Gastrocnemius medialis (tissue), 4 donors: ENCODE measurements around the gene TMEM174. TPM values are rescaled to one million over a fixed set of nuclear protein-coding genes. Genes with fewer than 3 reads are reported as not detected.

Source experiments
- ATAC-seq, 2 donors: fragments of 150-250 bp; one replicate each; pipeline ENCODE4 v1.9.1; 2016
- DNase-seq, 2 donors: peaks; one replicate each; pipeline ENCODE4 v3.0.0-alpha.2; 2019
- H3K27ac ChIP-seq, 4 donors: fragments of 200-600 bp; sonication (generic); 1 replicate in 1 of 4; 2 replicates in 3 of 4; pipeline ENCODE4 v1.5.1; 2016 to 2018; ENCODE audit warnings: mild to moderate bottlenecking in 2 of 4, moderate library complexity in 1 of 4
- H3K27me3 ChIP-seq, 3 donors: fragments of 200-600 bp; sonication (generic) in 2 of 3; 1 replicate in 1 of 3; 2 replicates in 2 of 3; pipeline versions ENCODE4 v1.5.1 to v1.6.0; 2016 to 2019; ENCODE audit warnings: mild to moderate bottlenecking in 1 of 3, moderate library complexity in 1 of 3
- H3K36me3 ChIP-seq, 2 donors: fragments of 200-600 bp; sonication (generic) in 1 of 2; one replicate each; pipeline ENCODE4 v1.5.1; 2017 to 2018
- H3K4me1 ChIP-seq, 2 donors: fragments of 200-600 bp; sonication (generic) in 1 of 2; one replicate each; pipeline ENCODE4 v1.5.1; 2016 to 2017; ENCODE audit warnings: mild to moderate bottlenecking in 2 of 2
- H3K4me3 ChIP-seq, 4 donors: fragments of 200-600 bp; sonication (generic) in 3 of 4; 1 replicate in 1 of 4; 2 replicates in 3 of 4; pipeline ENCODE4 v1.5.1; 2016 to 2019; ENCODE audit warnings: mild to moderate bottlenecking in 2 of 4
- H3K9me3 ChIP-seq, 3 donors: fragments of 200-600 bp; sonication (generic) in 2 of 3; 1 replicate in 1 of 3; 2 replicates in 2 of 3; pipeline ENCODE4 v1.5.1; 2016 to 2019
- POLR2A ChIP-seq, 2 donors: fragments of 450-650 bp; IDR thresholded peaks; one replicate each; pipeline ENCODE4 v1.6.1; 2017; ENCODE audit warnings: antibody characterized with exemption in 2 of 2, mild to moderate bottlenecking in 2 of 2, moderate library complexity in 2 of 2
- in situ Hi-C, 4 donors: fragments of 200-750 bp; cut with MboI; loops; one replicate each; pipeline versions ENCODE4 v1.15.0 to v1.8.0; 2017; ENCODE audit warnings: low sequenced_read_pairs in 4 of 4
- intact Hi-C: fragments of 100-400 bp; cut with DNase I; formaldehyde crosslinking; loops from one replicate; pipeline ENCODE4 v1.15.1; 2023; ENCODE audit warnings: low total_unique reads
- total RNA-seq, 4 donors: library from RNA; depleted of rRNA; stranded (reverse); fragments of >200 nt; gene quantifications; one replicate each; pipeline versions ENCODE4 v1.1.0 to v1.2.3, GENCODE V29; 2016
- TF ChIP-seq, protein P1 (sequence below), 5 experiments: fragments of 450-650 bp in 3 of 5; fragments of 200-600 bp in 2 of 5; sonication (generic) in 2 of 5; IDR thresholded peaks in 4 of 5; conservative IDR thresholded peaks in 1 of 5; 1 replicate in 4 of 5; 2 replicates in 1 of 5; pipeline ENCODE4 v1.5.1; 2016 to 2019; ENCODE audit warnings: antibody characterized with exemption in 5 of 5, mild to moderate bottlenecking in 3 of 5, moderate library complexity in 3 of 5

Gene TMEM174
- total RNA-seq, 4 donors from 2014 or later, result not detected

DNA sequence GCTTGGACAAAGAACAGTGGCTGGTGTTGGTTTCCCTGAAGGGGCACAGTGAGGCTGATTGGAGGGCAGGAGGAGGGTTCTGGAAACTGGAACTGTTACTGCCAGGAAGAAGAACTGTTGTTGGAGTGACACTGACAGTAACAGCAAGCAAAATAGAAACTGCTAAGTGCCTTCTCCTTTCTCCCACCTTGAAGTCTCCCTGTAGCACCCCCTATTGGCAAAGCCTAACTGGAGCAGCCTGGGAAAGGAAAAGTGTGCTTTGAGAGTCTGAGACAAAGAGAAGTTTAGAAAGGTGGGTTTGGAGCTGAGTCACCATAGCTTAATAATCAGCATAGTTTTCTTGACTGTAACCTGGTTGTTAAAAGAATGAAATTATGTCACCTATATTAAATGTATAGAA lies 2.5 kb upstream of the TMEM174 start:
- in situ Hi-C loops (no loop called here), intact Hi-C loops (no loop called here)
- Histone ChIP-seq H3K4me3 (no peak overlapping the region), H3K4me1 (no peaks in the 10 kb centered on the region), H3K36me3 (no peaks in the 10 kb centered on the region), H3K9me3 (no peaks in the 10 kb centered on the region), H3K27me3 (peaks cover 0 to 4% (median 0%) of the 10 kb centered on the region in 3 donors), H3K27ac (no peak overlapping the region)
- TF ChIP-seq, protein P1, sequence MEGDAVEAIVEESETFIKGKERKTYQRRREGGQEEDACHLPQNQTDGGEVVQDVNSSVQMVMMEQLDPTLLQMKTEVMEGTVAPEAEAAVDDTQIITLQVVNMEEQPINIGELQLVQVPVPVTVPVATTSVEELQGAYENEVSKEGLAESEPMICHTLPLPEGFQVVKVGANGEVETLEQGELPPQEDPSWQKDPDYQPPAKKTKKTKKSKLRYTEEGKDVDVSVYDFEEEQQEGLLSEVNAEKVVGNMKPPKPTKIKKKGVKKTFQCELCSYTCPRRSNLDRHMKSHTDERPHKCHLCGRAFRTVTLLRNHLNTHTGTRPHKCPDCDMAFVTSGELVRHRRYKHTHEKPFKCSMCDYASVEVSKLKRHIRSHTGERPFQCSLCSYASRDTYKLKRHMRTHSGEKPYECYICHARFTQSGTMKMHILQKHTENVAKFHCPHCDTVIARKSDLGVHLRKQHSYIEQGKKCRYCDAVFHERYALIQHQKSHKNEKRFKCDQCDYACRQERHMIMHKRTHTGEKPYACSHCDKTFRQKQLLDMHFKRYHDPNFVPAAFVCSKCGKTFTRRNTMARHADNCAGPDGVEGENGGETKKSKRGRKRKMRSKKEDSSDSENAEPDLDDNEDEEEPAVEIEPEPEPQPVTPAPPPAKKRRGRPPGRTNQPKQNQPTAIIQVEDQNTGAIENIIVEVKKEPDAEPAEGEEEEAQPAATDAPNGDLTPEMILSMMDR (IDR thresholded peaks at IDR 0.05 in 4 of 5, conservative IDR thresholded peaks at IDR 0.05 in 1 of 5), result peak in 2 of 5 experiments; percentile 20 to 29
- TF ChIP-seq POLR2A (IDR thresholded peaks at IDR 0.05), result no peak
- no peak for DNase-seq
- no peak for ATAC-seq

DNA sequence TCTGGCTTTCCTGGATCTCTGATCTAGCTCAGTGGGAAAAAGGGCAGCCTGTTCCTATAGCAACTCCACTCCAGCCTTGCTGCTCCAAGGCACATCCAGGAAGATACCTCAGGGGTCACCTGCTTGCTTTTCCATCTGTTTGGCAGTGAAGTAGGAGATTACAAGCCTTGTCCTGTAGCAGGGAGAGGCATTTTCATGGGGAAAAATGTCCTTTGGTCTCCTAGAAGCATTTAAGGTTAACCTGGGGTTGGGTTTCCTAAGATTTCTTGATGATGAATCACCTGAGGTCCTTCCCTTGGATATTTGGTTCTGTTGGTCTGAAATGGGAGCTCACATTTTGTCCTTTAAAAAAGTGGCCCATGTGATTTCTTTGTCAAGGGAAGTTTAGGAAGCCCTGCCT lies 1.5 kb upstream of the TMEM174 start:
- no peaks in the 10 kb centered on the region for H3K4me1 ChIP-seq
- ATAC-seq (no peak), DNase-seq (no peak)
- in situ Hi-C loops (no loop called here), intact Hi-C loops (no loop called here)
- H3K27ac ChIP-seq, result no peak overlapping the region
- no peak overlapping the region for H3K4me3 ChIP-seq
- TF ChIP-seq POLR2A (IDR thresholded peaks at IDR 0.05), result no peak
- TF ChIP-seq, protein P1 (IDR thresholded peaks at IDR 0.05 in 4 of 5, conservative IDR thresholded peaks at IDR 0.05 in 1 of 5), result no peak
- H3K27me3 ChIP-seq, result peaks cover 0 to 4% (median 0%) of the 10 kb centered on the region in 3 donors
- no peaks in the 10 kb centered on the region for H3K9me3 ChIP-seq
- no peaks in the 10 kb centered on the region for H3K36me3 ChIP-seq

DNA sequence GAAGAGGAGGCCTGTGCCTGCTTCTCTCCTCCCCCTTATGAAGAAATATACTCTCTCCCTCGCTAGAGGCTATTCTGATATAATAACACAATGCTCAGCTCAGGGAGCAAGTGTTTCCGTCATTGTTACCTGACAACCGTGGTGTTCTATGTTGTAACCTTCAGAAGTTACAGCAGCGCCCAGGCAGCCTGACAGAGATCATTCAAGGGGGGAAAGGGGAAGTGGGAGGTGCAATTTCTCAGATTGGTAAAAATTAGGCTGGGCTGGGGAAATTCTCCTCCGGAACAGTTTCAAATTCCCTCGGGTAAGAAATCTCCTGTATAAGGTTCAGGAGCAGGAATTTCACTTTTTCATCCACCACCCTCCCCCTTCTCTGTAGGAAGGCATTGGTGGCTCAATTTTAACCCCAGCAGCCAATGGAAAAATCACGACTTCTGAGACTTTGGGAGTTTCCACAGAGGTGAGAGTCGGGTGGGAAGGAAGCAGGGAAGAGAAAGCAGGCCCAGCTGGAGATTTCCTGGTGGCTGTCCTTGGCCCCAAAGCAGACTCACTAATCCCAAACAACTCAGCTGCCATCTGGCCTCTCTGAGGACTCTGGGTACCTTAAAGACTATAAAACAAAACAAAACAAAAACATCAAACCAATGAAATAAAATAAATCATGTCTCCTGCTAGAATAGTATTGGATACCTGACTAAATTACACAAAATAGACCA lies 1.3 kb downstream of the TMEM174 start:
- Histone ChIP-seq H3K36me3 (no peaks in the 10 kb centered on the region), H3K27ac (no peak overlapping the region), H3K27me3 (peaks cover 0 to 4% (median 0%) of the 10 kb centered on the region in 3 donors), H3K4me3 (no peak overlapping the region), H3K4me1 (no peaks in the 10 kb centered on the region), H3K9me3 (no peaks in the 10 kb centered on the region)
- DNase-seq (no peak), ATAC-seq (no peak)
- intact Hi-C loops (no loop called here), in situ Hi-C loops (no loop called here)
- TF ChIP-seq, protein P1 (IDR thresholded peaks at IDR 0.05 in 4 of 5, conservative IDR thresholded peaks at IDR 0.05 in 1 of 5), result no peak
- no peak for TF ChIP-seq POLR2A (IDR thresholded peaks at IDR 0.05)

DNA sequence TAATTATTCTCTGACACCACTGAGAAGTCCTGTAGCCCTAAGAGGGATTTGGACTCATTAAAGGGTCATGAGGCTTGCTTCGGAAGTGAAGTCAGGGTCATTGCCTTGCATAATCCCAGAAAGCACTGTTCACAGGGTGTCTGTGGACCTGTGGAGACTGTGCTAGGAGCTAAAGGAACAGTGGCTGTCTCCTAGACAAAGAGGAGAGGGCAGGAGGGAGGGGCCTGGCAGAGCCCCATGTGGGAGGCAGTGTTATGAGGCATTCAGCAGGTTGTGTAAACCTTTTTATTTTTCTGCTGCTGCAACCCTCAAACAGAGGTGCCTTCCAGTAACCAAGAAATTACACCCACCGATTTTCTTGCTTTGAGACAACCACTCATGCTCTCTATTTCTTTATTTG lies 3.3 kb downstream of the TMEM174 start:
- TF ChIP-seq, protein P1 (IDR thresholded peaks at IDR 0.05 in 4 of 5, conservative IDR thresholded peaks at IDR 0.05 in 1 of 5), result no peak
- no peak for TF ChIP-seq POLR2A (IDR thresholded peaks at IDR 0.05)
- ATAC-seq (no peak), DNase-seq (no peak)
- H3K36me3 ChIP-seq, result no peaks in the 10 kb centered on the region
- intact Hi-C loops, result no loop called here
- no peak overlapping the region for H3K27ac ChIP-seq
- peaks cover 0 to 8% of the 10 kb centered on the region in 2 donors for H3K4me1 ChIP-seq
- peaks cover 0 to 4% (median 0%) of the 10 kb centered on the region in 3 donors for H3K27me3 ChIP-seq
- H3K9me3 ChIP-seq, result no peaks in the 10 kb centered on the region
- no peak overlapping the region for H3K4me3 ChIP-seq
- in situ Hi-C loops, result no loop called here
